ENCODE results near the gene SH3PXD2A.

SH3PXD2A gene

GRCh38 chr10:103855424-103855823 is at the start of gene SH3PXD2A:
Gene SH3PXD2A, minus strand, starts transcription at chr10:103855576. Its CDS starts 310 bp downstream, at chr10:103855266.
- DNase-seq = peak; percentile 38

GRCh38 chr10:103901299-103901698 is 45.9 kb upstream of the SH3PXD2A start:
- DNase-seq = no peak

- DNase-seq = no peak
These were observed 43.9 kb upstream of the SH3PXD2A start for GRCh38 chr10:103899312-103899711.

GRCh38 chr10:103897241-103897774 is 41.9 kb upstream of the SH3PXD2A start:
- no peak for DNase-seq

- DNase-seq = no peak
These were observed 40.8 kb upstream of the SH3PXD2A start for GRCh38 chr10:103896225-103896624.

- DNase-seq = peak; percentile 40
These were observed 40.2 kb upstream of the SH3PXD2A start for GRCh38 chr10:103895411-103896186.

GRCh38 chr10:103894441-103894864 is 39.1 kb upstream of the SH3PXD2A start:
- DNase-seq = no peak

GRCh38 chr10:103893817-103894216 is 38.4 kb upstream of the SH3PXD2A start:
- DNase-seq = no peak

- DNase-seq = no peak
These were observed 36.8 kb upstream of the SH3PXD2A start for GRCh38 chr10:103892181-103892580.

GRCh38 chr10:103890688-103891087 is 35.3 kb upstream of the SH3PXD2A start:
- DNase-seq = no peak

GRCh38 chr10:103890194-103890658 is 34.9 kb upstream of the SH3PXD2A start:
- DNase-seq = no peak

GRCh38 chr10:103889121-103889720 is 33.8 kb upstream of the SH3PXD2A start:
- DNase-seq = no peak

GRCh38 chr10:103888113-103888841 is 32.9 kb upstream of the SH3PXD2A start:
- DNase-seq = peak; percentile 83

- peak; percentile 88 for DNase-seq
These were observed 30.2 kb upstream of the SH3PXD2A start for GRCh38 chr10:103885617-103886016.

- peak; percentile 70 for DNase-seq
These were observed 29.3 kb upstream of the SH3PXD2A start for GRCh38 chr10:103884681-103885139.

GRCh38 chr10:103882285-103883007 is 27.1 kb upstream of the SH3PXD2A start:
- DNase-seq = no peak

- DNase-seq = no peak
These were observed 26.3 kb upstream of the SH3PXD2A start for GRCh38 chr10:103881416-103882284.

GRCh38 chr10:103879831-103880230 is 24.5 kb upstream of the SH3PXD2A start:
- no peak for DNase-seq

- DNase-seq = no peak
These were observed 24.0 kb upstream of the SH3PXD2A start for GRCh38 chr10:103879409-103879808.

GRCh38 chr10:103877861-103878260 is 22.5 kb upstream of the SH3PXD2A start:
- DNase-seq = no peak

- DNase-seq = no peak
These were observed 20.8 kb upstream of the SH3PXD2A start for GRCh38 chr10:103876155-103876554.
